A375 (cell line): ENCODE measurements around the gene POM121L12. TPM values are rescaled to one million over a fixed set of nuclear protein-coding genes. Genes with fewer than 3 reads are reported as not detected.

Experiments
- total RNA-seq: library from RNA; depleted of rRNA; stranded (reverse); fragments of >200 nt; shearing (Covaris generic); gene quantifications from 2 replicates; pipeline ENCODE4 v1.2.3, GENCODE V29; 2014; rRNA removed

POM121L12 gene
- not detected in 2 replicates for total RNA-seq

DNA sequence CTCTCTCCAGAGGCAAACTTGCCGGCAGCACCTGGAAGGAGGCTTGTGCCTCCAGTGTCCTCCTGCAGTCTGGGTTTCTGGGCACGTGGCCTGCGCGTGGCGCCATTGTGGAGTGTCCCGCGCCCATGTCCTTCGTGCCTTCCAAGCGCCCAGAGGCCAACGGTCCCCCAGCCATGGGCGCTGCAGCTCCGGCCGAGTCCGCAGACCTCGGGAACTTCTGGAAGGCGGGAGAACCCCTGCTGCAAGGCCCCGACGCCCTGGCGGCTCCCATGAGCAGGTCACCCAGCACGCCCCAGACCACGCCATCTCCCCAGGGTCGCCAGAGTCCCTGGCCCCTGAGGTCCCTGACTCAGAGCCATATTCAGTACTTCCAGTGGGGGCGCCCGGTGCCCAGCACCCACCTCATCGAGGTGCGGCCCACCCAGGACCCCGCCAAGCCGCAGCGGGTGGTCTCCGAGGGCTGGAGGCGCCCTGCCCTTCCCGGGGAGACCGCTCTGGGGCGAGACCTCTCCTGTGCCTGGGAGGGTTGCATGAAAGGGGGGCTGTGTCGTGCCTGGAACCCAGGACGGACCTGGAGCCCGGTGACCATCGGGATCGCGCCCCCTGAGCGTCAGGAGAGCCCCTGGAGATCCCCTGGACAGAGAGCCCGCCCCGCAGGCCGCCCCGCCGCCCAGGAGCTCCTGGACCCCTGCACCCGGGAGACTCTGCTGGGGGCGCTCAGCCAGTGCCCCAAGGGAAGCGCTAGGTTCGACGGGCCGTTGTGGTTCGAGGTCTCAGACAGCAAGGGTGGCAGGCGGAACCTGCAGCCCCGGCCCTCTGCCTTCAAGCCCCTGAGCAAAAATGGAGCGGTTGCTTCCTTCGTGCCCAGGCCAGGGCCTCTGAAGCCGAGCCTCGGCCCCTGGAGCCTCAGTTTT, at the start of gene POM121L12:
Gene POM121L12, plus strand, starts transcription at position 135 of the 914 bp plus-strand sequence. Its CDS starts 39 bp downstream, at position 174.

